GM12878 (cell line): ENCODE measurements around the gene TRPM3. TPM values are rescaled to one million over a fixed set of nuclear protein-coding genes. Genes with fewer than 3 reads are reported as not detected.

Source experiments
- ATAC-seq: fragments of 200-7000 bp; cut with Tn5 transposase; 3 replicates; pipeline ENCODE4 v1.9.1; 2020; ENCODE audit warnings: mild to moderate bottlenecking, moderate library complexity
- BruUV-seq: library from RNA; stranded (reverse); fragments of 400-500 nt; replicated peaks from 2 replicates; lab custom pipeline; 2021; lab: Mats Ljungman, UMichigan
- CTCF ChIA-PET: fragments of 300-600 bp; sonication (Branson Sonifier 250); formaldehyde crosslinking; extraction: SDS; loops from one replicate; lab custom pipeline; 2021; ENCODE audit warnings: inconsistent platforms; lab: Yijun Ruan, JAX
- POLR2A ChIA-PET: fragments of 350-600 bp; formaldehyde crosslinking; extraction: SDS; loops from one replicate; lab custom pipeline; 2021; ENCODE audit warnings: inconsistent platforms; lab: Charles Lee
- RAD21 ChIA-PET: fragments of 300-600 bp; sonication (Branson Sonifier 250); formaldehyde crosslinking; loops from one replicate; lab custom pipeline; 2023; ENCODE audit warnings: antibody characterized with exemption; ENCODE audit not compliant: unreplicated experiment; lab: Charles Lee
- SMC1A ChIA-PET: fragments of 300-600 bp; sonication (Branson Sonifier 250); formaldehyde crosslinking; loops from one replicate; lab custom pipeline; 2023; ENCODE audit not compliant: unreplicated experiment, uncharacterized antibody; lab: Charles Lee
- DNase-seq: peaks from one replicate; pipeline ENCODE4 v3.0.0-alpha.2; 2011; ENCODE audit warnings: low read depth, low spot score
- FAIRE-seq: peaks from 3 replicates; lab custom pipeline; 2011; peaks lifted over from hg19 to GRCh38; lab: Jason Lieb, UNC
- H2AFZ ChIP-seq: 2 replicates; pipeline ENCODE4 v1.6.0; 2011; ENCODE audit warnings: low read depth, low read length, control low read depth; ENCODE audit not compliant: control insufficient read depth
- H3K27ac ChIP-seq: 2 replicates; pipeline ENCODE4 v1.5.1; 2011; ENCODE audit warnings: control low read depth; ENCODE audit not compliant: control insufficient read depth, insufficient read depth
- H3K27me3 ChIP-seq, 2 experiments: replicated peaks in 1 of 2; 2 replicates each; pipeline versions ENCODE4 v1.6.0 to v1.6.1; 2011; ENCODE audit warnings: low read length in 1 of 2; ENCODE audit not compliant: control insufficient read depth in 2 of 2, insufficient read depth in 2 of 2
- H3K36me3 ChIP-seq, 2 experiments: 2 replicates each; pipeline ENCODE4 v1.5.1; 2011; ENCODE audit warnings: low read length in 1 of 2; ENCODE audit not compliant: control insufficient read depth in 2 of 2, insufficient read depth in 2 of 2
- H3K4me1 ChIP-seq: 2 replicates; pipeline ENCODE4 v1.6.1; 2011; ENCODE audit warnings: mild to moderate bottlenecking, low read length, moderate library complexity, mixed read lengths; ENCODE audit not compliant: control insufficient read depth, insufficient read depth
- H3K4me2 ChIP-seq: 2 replicates; pipeline ENCODE4 v1.6.0; 2011; ENCODE audit warnings: control low read depth; ENCODE audit not compliant: control insufficient read depth, insufficient read depth
- H3K4me3 ChIP-seq: fragments of 200-600 bp; sonication (generic); 2 replicates; pipeline ENCODE4 v1.5.1; 2016
- H3K79me2 ChIP-seq: 2 replicates; pipeline ENCODE4 v1.6.0; 2011; ENCODE audit warnings: low read length; ENCODE audit not compliant: control insufficient read depth, insufficient read depth
- H3K9ac ChIP-seq: 2 replicates; pipeline ENCODE4 v1.8.0; 2011; ENCODE audit warnings: low read length, control low read depth, mixed read lengths; ENCODE audit not compliant: control insufficient read depth, insufficient read depth
- H3K9me3 ChIP-seq: replicated peaks from 3 replicates; pipeline ENCODE4 v1.5.1; 2011; ENCODE audit warnings: mild to moderate bottlenecking, low read length; ENCODE audit not compliant: control insufficient read depth, insufficient read depth
- H4K20me1 ChIP-seq: 2 replicates; pipeline ENCODE4 v1.6.0; 2011; ENCODE audit not compliant: control insufficient read depth, insufficient read depth
- JUNB ChIP-seq: IDR thresholded peaks from 2 replicates; pipeline ENCODE4 v1.6.1; 2016; ENCODE audit warnings: antibody characterized with exemption, mild to moderate bottlenecking
- MAX ChIP-seq: IDR thresholded peaks from 2 replicates; pipeline ENCODE4 v1.6.1; 2012; ENCODE audit warnings: low read depth, low read length, improper control_type of control experiment
- RELA ChIP-seq: fragments of 450-650 bp; IDR thresholded peaks from 2 replicates; pipeline ENCODE4 v1.8.0; 2014; ENCODE audit warnings: borderline replicate concordance; ENCODE audit not compliant: partially characterized antibody
- SUZ12 ChIP-seq: fragments of 200-600 bp; sonication (generic); IDR thresholded peaks from one replicate; pipeline ENCODE4 v1.6.1; 2018; ENCODE audit warnings: antibody characterized with exemption, mild to moderate bottlenecking; ENCODE audit not compliant: unreplicated experiment
- TAF1 ChIP-seq: IDR thresholded peaks from 2 replicates; pipeline ENCODE4 v1.6.1; 2011; ENCODE audit warnings: mild to moderate bottlenecking, low read depth, low read length, borderline replicate concordance
- WRNIP1 ChIP-seq: IDR thresholded peaks from 2 replicates; pipeline ENCODE4 v1.6.1; 2011; ENCODE audit warnings: low read depth, low read length, improper control_type of control experiment, borderline replicate concordance
- ZNF207 ChIP-seq: fragments of 450-650 bp; IDR thresholded peaks from 2 replicates; pipeline ENCODE4 v1.6.1; 2014; ENCODE audit warnings: antibody characterized with exemption, mild to moderate bottlenecking, borderline replicate concordance
- ZNF274 ChIP-seq: IDR thresholded peaks from one replicate; pipeline ENCODE4 v1.8.0; 2011; ENCODE audit not compliant: insufficient read length, insufficient read depth
- WGBS: methylation state at CpG from one replicate; pipeline ENCODE4 v1.1.6; 2016; ENCODE audit warnings: low lambda C conversion rate; ENCODE audit not compliant: insufficient replicate concordance, insufficient coverage; ENCODE audit errors: missing lambda C conversion rate; 5-methylcytosine and 5-hydroxymethylcytosine counted together
- in situ Hi-C: fragments of 300-500 bp; cut with MboI; formaldehyde crosslinking; loops from 9 replicates; pipeline ENCODE4 v1.14.3; 2018; ENCODE audit warnings: mixed read lengths
- intact Hi-C: fragments of 100-400 bp; cut with micrococcal nuclease; formaldehyde crosslinking; loops from one replicate; pipeline ENCODE4 v1.14.2; 2022; ENCODE audit not compliant: unreplicated experiment
- polyA plus RNA-seq, 11 experiments: library from polyadenylated mRNA; depleted of rRNA in 4 of 11; unstranded in 6 of 11; stranded (reverse) in 5 of 11; fragments of >200 nt; fragmentation: Nextera tagmentation in 4 of 11; fragmentation: Illumina TruSeq in 1 of 11; extraction: Ambion mirVana in 4 of 11; extraction: Trizol in 1 of 11; gene quantifications; 1 replicate in 1 of 11; 2 replicates in 10 of 11; pipeline versions ENCODE4 v1.2.1 to v1.2.3, GENCODE V29; 2011 to 2016; ENCODE audit warnings: inconsistent platforms in 2 of 11, missing spikeins in 2 of 11, low read depth in 1 of 11
- total RNA-seq, 4 experiments: library from RNA; depleted of rRNA in 3 of 4; stranded (reverse); fragments of >200 nt in 3 of 4; fragmentation: Illumina TruSeq in 1 of 4; extraction: Trizol in 1 of 4; gene quantifications; 2 replicates each; pipeline versions ENCODE4 v1.2.1 to v1.2.3, GENCODE V29; 2013 to 2021

TRPM3 gene
- total and polyA plus RNA-seq, 10 of the 15 experiments (the other 5 are each of a cell fraction or from before 2014, with no cell fraction given): not detected

- Histone ChIP-seq H3K4me3 (no peak overlapping the region), H4K20me1 (no peaks in the 10 kb centered on the region), H2AFZ (no peak overlapping the region), H3K27ac (no peak overlapping the region)
- ATAC-seq: no peak
- ChIA-PET RAD21 (no interaction called here), CTCF (no interaction called here), SMC1A (no interaction called here)
- in situ Hi-C loops: no loop called here
- FAIRE-seq: no peak
- TF ChIP-seq JUNB: no peak
- TF ChIP-seq, all 136 proteins: peak for 0
- H3K4me1 ChIP-seq: no peaks in the 10 kb centered on the region
- no peaks in the 10 kb centered on the region for H3K9me3 ChIP-seq
- DNase-seq: no peak
- 0% methylated on average over 1 of the region's 1 CpG for WGBS
- H3K79me2 ChIP-seq: no peaks in the 10 kb centered on the region
- no peaks in the 10 kb centered on the region for H3K36me3 ChIP-seq
- H3K27me3 ChIP-seq: no peaks in the 10 kb centered on the region; a peak in 1 of 4 replicates
- H3K9ac ChIP-seq: no peak overlapping the region
- BruUV-seq: no TSS peak
- POLR2A ChIA-PET: no interaction called here
- intact Hi-C loops: no loop called here
- H3K4me2 ChIP-seq: no peak overlapping the region
Measured at GRCh38 chr9:70987986-70988385, 133.4 kb downstream of the TRPM3 start.

- Histone ChIP-seq H2AFZ (no peak overlapping the region), H4K20me1 (no peaks in the 10 kb centered on the region), H3K4me2 (no peak overlapping the region), H3K27me3 (no peaks in the 10 kb centered on the region; a peak in 1 of 4 replicates), H3K36me3 (no peaks in the 10 kb centered on the region), H3K4me1 (no peaks in the 10 kb centered on the region), H3K27ac (no peak overlapping the region), H3K9me3 (no peaks in the 10 kb centered on the region), H3K4me3 (no peak overlapping the region), H3K9ac (no peak overlapping the region), H3K79me2 (no peaks in the 10 kb centered on the region)
- TF ChIP-seq ZNF207 (no peak), ZNF274 (no peak), WRNIP1 (no peak), SUZ12 (no peak), MAX (no peak), RELA (no peak), TAF1 (no peak)
- in situ Hi-C loops (no loop called here), intact Hi-C loops (no loop called here)
- ChIA-PET CTCF (no interaction called here), POLR2A (no interaction called here), SMC1A (no interaction called here), RAD21 (no interaction called here)
- 29% methylated on average over 2 of the region's 2 CpGs for WGBS
- BruUV-seq: no TSS peak
- no peak for FAIRE-seq
- no peak for ATAC-seq
- DNase-seq: no peak
Measured at GRCh38 chr9:70986984-70987383, 134.4 kb downstream of the TRPM3 start.
